ENCODE results near the gene IGSF21.
A peak's percentile ranks its signal among the peaks of the same experiment; 100 is the strongest.

IGSF21 gene

DNA sequence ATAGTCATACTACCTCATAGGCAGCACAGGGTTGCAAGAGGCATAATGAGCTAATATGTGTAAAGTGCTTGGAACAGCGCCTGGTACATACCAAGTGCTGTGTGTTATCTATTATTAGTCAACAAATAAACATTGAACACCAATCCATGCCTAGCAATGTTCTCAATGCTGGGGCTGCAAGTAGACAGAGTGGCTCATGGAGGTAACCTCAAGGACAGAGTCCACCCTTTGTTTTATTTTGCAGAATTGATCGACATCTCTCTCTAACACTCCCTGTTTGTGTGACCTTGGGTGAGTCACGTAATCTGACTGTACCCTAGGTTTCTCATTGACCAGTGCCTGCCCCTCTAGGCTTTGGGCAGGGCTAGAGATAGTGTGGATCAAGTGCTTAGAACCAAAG lies 209.2 kb downstream of the IGSF21 start:
- ATAC-seq, result no peak
- TF ChIP-seq TCF4 (CRISPR knock-in tag; IDR thresholded peaks at IDR 0.05; ENCODE audit: borderline replicate concordance) (no peak), ZNF565 (CRISPR knock-in tag; conservative IDR thresholded peaks at IDR 0.05; ENCODE audit: low read depth) (no peak), ZFP3 (CRISPR knock-in tag; IDR thresholded peaks at IDR 0.05) (no peak)

DNA sequence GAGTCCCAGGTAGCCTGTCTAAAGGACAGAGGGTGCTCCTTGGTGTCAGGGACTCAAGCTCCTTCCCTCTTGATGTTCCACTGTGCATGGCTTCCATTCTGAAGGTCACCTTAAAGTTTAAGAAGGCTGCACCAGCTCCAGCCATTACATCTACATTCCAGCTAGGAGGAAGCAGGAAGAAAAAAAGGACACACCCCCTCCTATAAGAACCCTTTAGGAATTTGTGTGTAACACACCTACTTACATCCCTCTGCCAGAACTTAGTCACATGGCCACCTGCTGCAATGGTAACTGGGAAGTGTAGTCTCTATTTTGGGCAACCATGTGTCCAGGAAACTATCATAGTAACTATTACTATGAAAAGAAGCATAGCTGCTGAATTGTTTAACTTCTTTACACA lies 211.5 kb downstream of the IGSF21 start:
- TF ChIP-seq ZFP3 (CRISPR knock-in tag; IDR thresholded peaks at IDR 0.05) (no peak), ISL1 (CRISPR knock-in tag; IDR thresholded peaks at IDR 0.05) (no peak), PPARA (CRISPR knock-in tag; IDR thresholded peaks at IDR 0.05; ENCODE audit: borderline replicate concordance) (no peak), ZC3H10 (CRISPR knock-in tag; IDR thresholded peaks at IDR 0.05) (no peak), ZNF8 (CRISPR knock-in tag; IDR thresholded peaks at IDR 0.05) (no peak), ZFP30 (CRISPR knock-in tag; IDR thresholded peaks at IDR 0.05) (no peak), ZNF565 (CRISPR knock-in tag; conservative IDR thresholded peaks at IDR 0.05; ENCODE audit: low read depth) (no peak)
- TF ChIP-seq, protein P1, sequence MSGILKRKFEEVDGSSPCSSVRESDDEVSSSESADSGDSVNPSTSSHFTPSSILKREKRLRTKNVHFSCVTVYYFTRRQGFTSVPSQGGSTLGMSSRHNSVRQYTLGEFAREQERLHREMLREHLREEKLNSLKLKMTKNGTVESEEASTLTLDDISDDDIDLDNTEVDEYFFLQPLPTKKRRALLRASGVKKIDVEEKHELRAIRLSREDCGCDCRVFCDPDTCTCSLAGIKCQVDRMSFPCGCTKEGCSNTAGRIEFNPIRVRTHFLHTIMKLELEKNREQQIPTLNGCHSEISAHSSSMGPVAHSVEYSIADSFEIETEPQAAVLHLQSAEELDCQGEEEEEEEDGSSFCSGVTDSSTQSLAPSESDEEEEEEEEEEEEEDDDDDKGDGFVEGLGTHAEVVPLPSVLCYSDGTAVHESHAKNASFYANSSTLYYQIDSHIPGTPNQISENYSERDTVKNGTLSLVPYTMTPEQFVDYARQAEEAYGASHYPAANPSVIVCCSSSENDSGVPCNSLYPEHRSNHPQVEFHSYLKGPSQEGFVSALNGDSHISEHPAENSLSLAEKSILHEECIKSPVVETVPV (CRISPR knock-in tag; IDR thresholded peaks at IDR 0.05), result no peak
- TF ChIP-seq, protein P2, sequence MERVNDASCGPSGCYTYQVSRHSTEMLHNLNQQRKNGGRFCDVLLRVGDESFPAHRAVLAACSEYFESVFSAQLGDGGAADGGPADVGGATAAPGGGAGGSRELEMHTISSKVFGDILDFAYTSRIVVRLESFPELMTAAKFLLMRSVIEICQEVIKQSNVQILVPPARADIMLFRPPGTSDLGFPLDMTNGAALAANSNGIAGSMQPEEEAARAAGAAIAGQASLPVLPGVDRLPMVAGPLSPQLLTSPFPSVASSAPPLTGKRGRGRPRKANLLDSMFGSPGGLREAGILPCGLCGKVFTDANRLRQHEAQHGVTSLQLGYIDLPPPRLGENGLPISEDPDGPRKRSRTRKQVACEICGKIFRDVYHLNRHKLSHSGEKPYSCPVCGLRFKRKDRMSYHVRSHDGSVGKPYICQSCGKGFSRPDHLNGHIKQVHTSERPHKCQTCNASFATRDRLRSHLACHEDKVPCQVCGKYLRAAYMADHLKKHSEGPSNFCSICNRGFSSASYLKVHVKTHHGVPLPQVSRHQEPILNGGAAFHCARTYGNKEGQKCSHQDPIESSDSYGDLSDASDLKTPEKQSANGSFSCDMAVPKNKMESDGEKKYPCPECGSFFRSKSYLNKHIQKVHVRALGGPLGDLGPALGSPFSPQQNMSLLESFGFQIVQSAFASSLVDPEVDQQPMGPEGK (CRISPR knock-in tag; IDR thresholded peaks at IDR 0.05; ENCODE audit: borderline replicate concordance), result no peak
- ATAC-seq, result no peak

DNA sequence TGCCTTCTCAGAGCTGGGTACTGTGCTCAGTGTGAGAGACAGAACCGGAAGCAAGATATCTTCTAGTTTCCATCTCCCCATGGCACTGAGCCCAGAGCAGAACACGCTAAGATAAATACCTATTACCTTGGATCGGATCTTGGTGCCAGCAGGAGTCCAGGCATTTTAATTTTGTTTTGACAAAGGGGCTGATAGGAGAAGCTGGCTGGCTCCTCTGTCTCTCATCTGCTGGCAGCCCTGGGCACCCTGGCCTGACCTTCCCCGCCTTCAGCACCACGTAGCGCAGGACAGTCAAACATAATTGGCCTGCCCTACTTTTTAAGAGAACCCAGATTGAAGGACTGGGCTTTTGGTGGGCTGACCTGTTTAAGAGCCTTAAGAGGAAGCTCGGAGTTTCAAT lies 212.5 kb downstream of the IGSF21 start:
- 0 out of 2 replicates have a peak, but pooled peaks have one; percentile 12 for TF ChIP-seq ISL1 (CRISPR knock-in tag; IDR thresholded peaks at IDR 0.05)
- TF ChIP-seq RARB (CRISPR knock-in tag; IDR thresholded peaks at IDR 0.05), result no peak
- TF ChIP-seq ARNTL (CRISPR knock-in tag; IDR thresholded peaks at IDR 0.05; ENCODE audit: borderline replicate concordance, low read depth), result no peak
- TF ChIP-seq, protein P2 (CRISPR knock-in tag; IDR thresholded peaks at IDR 0.05; ENCODE audit: borderline replicate concordance), result no peak
- TF ChIP-seq, protein P1 (CRISPR knock-in tag; IDR thresholded peaks at IDR 0.05), result no peak
- peak; percentile 13; the same call in 1 of the 2 replicates for TF ChIP-seq SNAI2 (CRISPR knock-in tag; IDR thresholded peaks at IDR 0.05)
- ATAC-seq, result no peak

DNA sequence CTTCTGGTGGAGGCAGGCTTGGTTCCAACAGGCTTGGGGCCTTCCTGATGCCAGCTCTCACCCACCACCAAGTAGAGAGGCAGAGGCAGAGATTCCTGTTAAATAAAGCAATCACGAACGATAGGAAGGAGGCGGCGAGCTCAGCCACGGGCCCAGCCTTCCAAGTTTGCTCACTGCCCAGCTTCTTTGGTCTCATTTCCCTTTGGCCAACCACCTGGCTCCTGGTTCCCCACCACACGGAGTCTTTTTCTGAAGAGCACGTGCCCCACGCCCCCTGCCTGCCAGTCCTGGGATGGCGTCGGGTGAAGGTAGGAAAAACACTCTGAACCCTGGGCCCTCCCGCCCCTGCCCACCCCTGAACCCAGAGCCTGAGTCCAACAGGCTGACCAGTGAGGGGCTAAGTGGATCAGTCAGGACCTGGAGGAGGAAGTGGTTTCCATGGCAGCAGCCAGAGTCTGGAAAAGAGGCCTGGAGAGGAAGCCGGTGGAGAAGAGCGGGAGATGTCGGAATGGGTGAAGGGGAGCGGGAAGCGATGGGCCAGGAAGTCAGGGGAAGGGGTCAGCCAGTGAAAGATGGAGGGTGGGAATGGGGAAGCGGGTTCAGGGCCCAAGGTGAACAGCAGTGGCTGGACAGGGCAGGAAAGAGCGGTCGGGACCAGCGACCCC lies 214.9 kb downstream of the IGSF21 start:
- no peak for ATAC-seq

More for the DNA sequence above, 214.9 kb downstream of the IGSF21 start:
- TF ChIP-seq TCF4 (CRISPR knock-in tag; IDR thresholded peaks at IDR 0.05; ENCODE audit: borderline replicate concordance), result no peak
- TF ChIP-seq ZNF8 (CRISPR knock-in tag; IDR thresholded peaks at IDR 0.05), result no peak
- TF ChIP-seq, protein P2 (CRISPR knock-in tag; IDR thresholded peaks at IDR 0.05; ENCODE audit: borderline replicate concordance), result no peak
- no peak for TF ChIP-seq SNAI2 (CRISPR knock-in tag; IDR thresholded peaks at IDR 0.05)
- no peak for TF ChIP-seq ZNF565 (CRISPR knock-in tag; conservative IDR thresholded peaks at IDR 0.05; ENCODE audit: low read depth)
- TF ChIP-seq OSR1 (CRISPR knock-in tag; IDR thresholded peaks at IDR 0.05), result no peak
- TF ChIP-seq ZFP3 (CRISPR knock-in tag; IDR thresholded peaks at IDR 0.05), result no peak
- TF ChIP-seq, protein P3, sequence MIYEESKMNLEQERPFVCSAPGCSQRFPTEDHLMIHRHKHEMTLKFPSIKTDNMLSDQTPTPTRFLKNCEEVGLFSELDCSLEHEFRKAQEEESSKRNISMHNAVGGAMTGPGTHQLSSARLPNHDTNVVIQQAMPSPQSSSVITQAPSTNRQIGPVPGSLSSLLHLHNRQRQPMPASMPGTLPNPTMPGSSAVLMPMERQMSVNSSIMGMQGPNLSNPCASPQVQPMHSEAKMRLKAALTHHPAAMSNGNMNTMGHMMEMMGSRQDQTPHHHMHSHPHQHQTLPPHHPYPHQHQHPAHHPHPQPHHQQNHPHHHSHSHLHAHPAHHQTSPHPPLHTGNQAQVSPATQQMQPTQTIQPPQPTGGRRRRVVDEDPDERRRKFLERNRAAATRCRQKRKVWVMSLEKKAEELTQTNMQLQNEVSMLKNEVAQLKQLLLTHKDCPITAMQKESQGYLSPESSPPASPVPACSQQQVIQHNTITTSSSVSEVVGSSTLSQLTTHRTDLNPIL (CRISPR knock-in tag; IDR thresholded peaks at IDR 0.05; ENCODE audit: low read depth), result no peak
- no peak for TF ChIP-seq ZNF70 (CRISPR knock-in tag; IDR thresholded peaks at IDR 0.05)
- no peak for TF ChIP-seq GLIS3 (CRISPR knock-in tag; IDR thresholded peaks at IDR 0.05)
- TF ChIP-seq, protein P4, sequence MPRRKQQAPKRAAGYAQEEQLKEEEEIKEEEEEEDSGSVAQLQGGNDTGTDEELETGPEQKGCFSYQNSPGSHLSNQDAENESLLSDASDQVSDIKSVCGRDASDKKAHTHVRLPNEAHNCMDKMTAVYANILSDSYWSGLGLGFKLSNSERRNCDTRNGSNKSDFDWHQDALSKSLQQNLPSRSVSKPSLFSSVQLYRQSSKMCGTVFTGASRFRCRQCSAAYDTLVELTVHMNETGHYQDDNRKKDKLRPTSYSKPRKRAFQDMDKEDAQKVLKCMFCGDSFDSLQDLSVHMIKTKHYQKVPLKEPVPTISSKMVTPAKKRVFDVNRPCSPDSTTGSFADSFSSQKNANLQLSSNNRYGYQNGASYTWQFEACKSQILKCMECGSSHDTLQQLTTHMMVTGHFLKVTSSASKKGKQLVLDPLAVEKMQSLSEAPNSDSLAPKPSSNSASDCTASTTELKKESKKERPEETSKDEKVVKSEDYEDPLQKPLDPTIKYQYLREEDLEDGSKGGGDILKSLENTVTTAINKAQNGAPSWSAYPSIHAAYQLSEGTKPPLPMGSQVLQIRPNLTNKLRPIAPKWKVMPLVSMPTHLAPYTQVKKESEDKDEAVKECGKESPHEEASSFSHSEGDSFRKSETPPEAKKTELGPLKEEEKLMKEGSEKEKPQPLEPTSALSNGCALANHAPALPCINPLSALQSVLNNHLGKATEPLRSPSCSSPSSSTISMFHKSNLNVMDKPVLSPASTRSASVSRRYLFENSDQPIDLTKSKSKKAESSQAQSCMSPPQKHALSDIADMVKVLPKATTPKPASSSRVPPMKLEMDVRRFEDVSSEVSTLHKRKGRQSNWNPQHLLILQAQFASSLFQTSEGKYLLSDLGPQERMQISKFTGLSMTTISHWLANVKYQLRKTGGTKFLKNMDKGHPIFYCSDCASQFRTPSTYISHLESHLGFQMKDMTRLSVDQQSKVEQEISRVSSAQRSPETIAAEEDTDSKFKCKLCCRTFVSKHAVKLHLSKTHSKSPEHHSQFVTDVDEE (CRISPR knock-in tag; IDR thresholded peaks at IDR 0.05), result no peak
- no peak for TF ChIP-seq PPARA (CRISPR knock-in tag; IDR thresholded peaks at IDR 0.05; ENCODE audit: borderline replicate concordance)

Measured in SK-N-SH treated with all-trans-retinoic acid at 6 μM for 48 hours (cell line).